Measurements from ENCODE around the gene ZNF385A.
A peak's percentile ranks its signal among the peaks of the same experiment; 100 is the strongest.

Gene ZNF385A

GRCh38 chr12:54423816-54424150 lies 39.2 kb upstream of the ZNF385A start:
- H3K4me1 ChIP-seq (ENCODE audit: control insufficient read depth, insufficient read depth, low read length): peaks cover 10% of the 10 kb centered on the region
- no peak for DNase-seq (ENCODE audit: low read depth, low spot score)
- no peaks in the 10 kb centered on the region; the same call in 1 of the 2 replicates for H3K27me3 ChIP-seq (ENCODE audit: control insufficient read depth, insufficient read depth, low read length)
- no CpG with 5 or more reads among the region's 5 CpGs for WGBS (ENCODE audit: insufficient coverage, insufficient read length)
- H3K27ac ChIP-seq (ENCODE audit: low read length): no peak overlapping the region
- no peaks in the 10 kb centered on the region for H3K9me3 ChIP-seq (ENCODE audit: control insufficient read depth, insufficient read depth, low read length)
- no peak overlapping the region for H3K4me3 ChIP-seq (ENCODE audit: low read length)
- H3K36me3 ChIP-seq (ENCODE audit: control insufficient read depth, insufficient read depth, low read length): no peaks in the 10 kb centered on the region

- peaks cover 6% of the 10 kb centered on the region for H3K4me1 ChIP-seq (ENCODE audit: control insufficient read depth, insufficient read depth, low read length)
- no peak for DNase-seq (ENCODE audit: low read depth, low spot score)
- no peaks in the 10 kb centered on the region; the same call in 1 of the 2 replicates for H3K27me3 ChIP-seq (ENCODE audit: control insufficient read depth, insufficient read depth, low read length)
- H3K36me3 ChIP-seq (ENCODE audit: control insufficient read depth, insufficient read depth, low read length): no peaks in the 10 kb centered on the region
- no CpG with 5 or more reads among the region's 2 CpGs for WGBS (ENCODE audit: insufficient coverage, insufficient read length)
- H3K4me3 ChIP-seq (ENCODE audit: low read length): no peak overlapping the region
- no peak overlapping the region for H3K27ac ChIP-seq (ENCODE audit: low read length)
- H3K9me3 ChIP-seq (ENCODE audit: control insufficient read depth, insufficient read depth, low read length): no peaks in the 10 kb centered on the region
Observed at GRCh38 chr12:54421879-54422250, 37.3 kb upstream of the ZNF385A start.

- H3K4me3 ChIP-seq (ENCODE audit: low read length): no peak overlapping the region
- no CpG with 5 or more reads among the region's 4 CpGs for WGBS (ENCODE audit: insufficient coverage, insufficient read length)
- no peak overlapping the region for H3K27ac ChIP-seq (ENCODE audit: low read length)
- no peaks in the 10 kb centered on the region for H3K36me3 ChIP-seq (ENCODE audit: control insufficient read depth, insufficient read depth, low read length)
- H3K9me3 ChIP-seq (ENCODE audit: control insufficient read depth, insufficient read depth, low read length): no peaks in the 10 kb centered on the region
- H3K27me3 ChIP-seq (ENCODE audit: control insufficient read depth, insufficient read depth, low read length): no peaks in the 10 kb centered on the region; the same call in 1 of the 2 replicates
- H3K4me1 ChIP-seq (ENCODE audit: control insufficient read depth, insufficient read depth, low read length): peaks cover 6% of the 10 kb centered on the region
- no peak for DNase-seq (ENCODE audit: low read depth, low spot score)
Observed at GRCh38 chr12:54421175-54421878, 36.8 kb upstream of the ZNF385A start.

GRCh38 chr12:54420766-54421144 lies 36.2 kb upstream of the ZNF385A start:
- no peak overlapping the region for H3K27ac ChIP-seq (ENCODE audit: low read length)
- H3K36me3 ChIP-seq (ENCODE audit: control insufficient read depth, insufficient read depth, low read length): no peaks in the 10 kb centered on the region
- H3K27me3 ChIP-seq (ENCODE audit: control insufficient read depth, insufficient read depth, low read length): no peaks in the 10 kb centered on the region; the same call in 1 of the 2 replicates
- peaks cover 6% of the 10 kb centered on the region for H3K4me1 ChIP-seq (ENCODE audit: control insufficient read depth, insufficient read depth, low read length)
- no peak overlapping the region for H3K4me3 ChIP-seq (ENCODE audit: low read length)
- H3K9me3 ChIP-seq (ENCODE audit: control insufficient read depth, insufficient read depth, low read length): no peaks in the 10 kb centered on the region
- no CpG with 5 or more reads among the region's 2 CpGs for whole genome bisulfite sequencing (ENCODE audit: insufficient coverage, insufficient read length)
- DNase-seq (ENCODE audit: low read depth, low spot score): no peak

GRCh38 chr12:54419088-54419887 lies 34.8 kb upstream of the ZNF385A start, which contains the start of gene ITGA5:
Gene ITGA5, minus strand, starts transcription at chr12:54419266. Its CDS starts 68 bp downstream, at chr12:54419198.
- Histone ChIP-seq H3K4me3 (ENCODE audit: low read length) (peak within 1 kb of the TSS; percentile 57), H3K36me3 (ENCODE audit: control insufficient read depth, insufficient read depth, low read length) (no peaks in the 10 kb centered on the region), H3K27ac (ENCODE audit: low read length) (no peak within 1 kb of the TSS), H3K4me1 (ENCODE audit: control insufficient read depth, insufficient read depth, low read length) (peaks cover 6% of the 10 kb centered on the region), H3K27me3 (ENCODE audit: control insufficient read depth, insufficient read depth, low read length) (no peaks in the 10 kb centered on the region; the same call in 1 of the 2 replicates), H3K9me3 (ENCODE audit: control insufficient read depth, insufficient read depth, low read length) (no peaks in the 10 kb centered on the region)
- no CpG with 5 or more reads among the region's 46 CpGs for WGBS (ENCODE audit: insufficient coverage, insufficient read length)
- no peak for DNase-seq (ENCODE audit: low read depth, low spot score)

GRCh38 chr12:54418441-54419087 lies 34.0 kb upstream of the ZNF385A start:
- Histone ChIP-seq H3K27ac (ENCODE audit: low read length) (no peak overlapping the region), H3K9me3 (ENCODE audit: control insufficient read depth, insufficient read depth, low read length) (no peaks in the 10 kb centered on the region), H3K27me3 (ENCODE audit: control insufficient read depth, insufficient read depth, low read length) (no peaks in the 10 kb centered on the region; the same call in 1 of the 2 replicates), H3K36me3 (ENCODE audit: control insufficient read depth, insufficient read depth, low read length) (no peaks in the 10 kb centered on the region), H3K4me1 (ENCODE audit: control insufficient read depth, insufficient read depth, low read length) (peaks cover 6% of the 10 kb centered on the region), H3K4me3 (ENCODE audit: low read length) (peak overlapping the region; percentile 57)
- no CpG with 5 or more reads among the region's 35 CpGs for WGBS (ENCODE audit: insufficient coverage, insufficient read length)
- DNase-seq (ENCODE audit: low read depth, low spot score): no peak

GRCh38 chr12:54417712-54418440 lies 33.3 kb upstream of the ZNF385A start:
- H3K4me3 ChIP-seq (ENCODE audit: low read length): peak overlapping the region; percentile 57; the same call in 1 of the 2 replicates
- no peaks in the 10 kb centered on the region for H3K36me3 ChIP-seq (ENCODE audit: control insufficient read depth, insufficient read depth, low read length)
- DNase-seq (ENCODE audit: low read depth, low spot score): no peak
- no peak overlapping the region for H3K27ac ChIP-seq (ENCODE audit: low read length)
- H3K9me3 ChIP-seq (ENCODE audit: control insufficient read depth, insufficient read depth, low read length): no peaks in the 10 kb centered on the region
- H3K4me1 ChIP-seq (ENCODE audit: control insufficient read depth, insufficient read depth, low read length): peaks cover 7% of the 10 kb centered on the region
- WGBS (ENCODE audit: insufficient coverage, insufficient read length): no CpG with 5 or more reads among the region's 25 CpGs
- H3K27me3 ChIP-seq (ENCODE audit: control insufficient read depth, insufficient read depth, low read length): no peaks in the 10 kb centered on the region; the same call in 1 of the 2 replicates

GRCh38 chr12:54416687-54417603 lies 32.4 kb upstream of the ZNF385A start:
- H3K4me3 ChIP-seq (ENCODE audit: low read length): no peak overlapping the region
- no CpG with 5 or more reads among the region's 5 CpGs for WGBS (ENCODE audit: insufficient coverage, insufficient read length)
- H3K27ac ChIP-seq (ENCODE audit: low read length): no peak overlapping the region

GRCh38 chr12:54415221-54415929 lies 30.8 kb upstream of the ZNF385A start:
- Histone ChIP-seq H3K36me3 (ENCODE audit: control insufficient read depth, insufficient read depth, low read length) (no peaks in the 10 kb centered on the region), H3K4me3 (ENCODE audit: low read length) (no peak overlapping the region), H3K4me1 (ENCODE audit: control insufficient read depth, insufficient read depth, low read length) (peaks cover 1% of the 10 kb centered on the region; the same call in 1 of the 2 replicates)

More at GRCh38 chr12:54416687-54417603, 32.4 kb upstream of the ZNF385A start:
- no peaks in the 10 kb centered on the region for H3K36me3 ChIP-seq (ENCODE audit: control insufficient read depth, insufficient read depth, low read length)
- H3K9me3 ChIP-seq (ENCODE audit: control insufficient read depth, insufficient read depth, low read length): no peaks in the 10 kb centered on the region
- H3K27me3 ChIP-seq (ENCODE audit: control insufficient read depth, insufficient read depth, low read length): no peaks in the 10 kb centered on the region; the same call in 1 of the 2 replicates
- no peak for DNase-seq (ENCODE audit: low read depth, low spot score)
- peaks cover 7% of the 10 kb centered on the region for H3K4me1 ChIP-seq (ENCODE audit: control insufficient read depth, insufficient read depth, low read length)

More at GRCh38 chr12:54415221-54415929, 30.8 kb upstream of the ZNF385A start:
- WGBS (ENCODE audit: insufficient coverage, insufficient read length): no CpG with 5 or more reads among the region's 4 CpGs
- H3K9me3 ChIP-seq (ENCODE audit: control insufficient read depth, insufficient read depth, low read length): no peaks in the 10 kb centered on the region
- no peak overlapping the region for H3K27ac ChIP-seq (ENCODE audit: low read length)
- no peak for DNase-seq (ENCODE audit: low read depth, low spot score)
- H3K27me3 ChIP-seq (ENCODE audit: control insufficient read depth, insufficient read depth, low read length): no peaks in the 10 kb centered on the region
